ENCODE results near the gene GDPD4.

The GDPD4 gene

GRCh38 chr11:77232242-77232641, 69.2 kb downstream of the GDPD4 start:
- DNase-seq = no peak

GRCh38 chr11:77231800-77232199, 69.7 kb downstream of the GDPD4 start:
- DNase-seq = no peak

- no peak for DNase-seq
Measured at GRCh38 chr11:77230878-77231605, 70.4 kb downstream of the GDPD4 start.

- DNase-seq = no peak
Measured at GRCh38 chr11:77223797-77224196, 77.7 kb downstream of the GDPD4 start.

GRCh38 chr11:77217156-77217555, 84.3 kb downstream of the GDPD4 start:
- no peak for DNase-seq

- no peak for DNase-seq
Measured at GRCh38 chr11:77215106-77215505, 86.4 kb downstream of the GDPD4 start.

GRCh38 chr11:77214557-77214956, 86.9 kb downstream of the GDPD4 start:
- DNase-seq = no peak

- DNase-seq = no peak
Measured at GRCh38 chr11:77213589-77214428, 87.7 kb downstream of the GDPD4 start.

GRCh38 chr11:77213029-77213579, 88.4 kb downstream of the GDPD4 start:
- DNase-seq = no peak

GRCh38 chr11:77212314-77213007, 89.0 kb downstream of the GDPD4 start:
- DNase-seq = no peak

GRCh38 chr11:77211594-77212251, 89.8 kb downstream of the GDPD4 start:
- no peak for DNase-seq

- DNase-seq = no peak
Measured at GRCh38 chr11:77211040-77211451, 90.4 kb downstream of the GDPD4 start.

- no peak for DNase-seq
Measured at GRCh38 chr11:77209663-77210062, 91.8 kb downstream of the GDPD4 start.

GRCh38 chr11:77208535-77208934, 93.0 kb downstream of the GDPD4 start:
- DNase-seq = no peak

- DNase-seq = no peak
Measured at GRCh38 chr11:77207618-77208313, 93.7 kb downstream of the GDPD4 start.

- DNase-seq = no peak
Measured at GRCh38 chr11:77207019-77207485, 94.4 kb downstream of the GDPD4 start.

- DNase-seq = no peak
Measured at GRCh38 chr11:77206264-77207018, 95.0 kb downstream of the GDPD4 start.

GRCh38 chr11:77205467-77206263, 95.8 kb downstream of the GDPD4 start:
- no peak for DNase-seq

GRCh38 chr11:77204754-77205466, 96.6 kb downstream of the GDPD4 start:
- no peak for DNase-seq

Data from activated naive CD4-positive, alpha-beta T cell treated with Interleukin-2 at 50 U/mL for 16 hours (primary cell).